ENCODE data around the gene MSH5.
"Not testable (repeated sequence)": the region's sequence is repeated elsewhere in the genome, so short reads cannot be mapped to it uniquely, and the experiment has no call there.

MSH5 gene

GRCh38 chr6:31739639-31740396 lies at the start of gene MSH5:
TSS of gene MSH5 (plus strand) at chr6:31740005. CDS start at chr6:31740467, 462 bp downstream.
- DNase-seq: peak; percentile 94

- DNase-seq: no peak
Observed at GRCh38 chr6:31690231-31691077, 49.4 kb upstream of the MSH5 start.

DNA sequence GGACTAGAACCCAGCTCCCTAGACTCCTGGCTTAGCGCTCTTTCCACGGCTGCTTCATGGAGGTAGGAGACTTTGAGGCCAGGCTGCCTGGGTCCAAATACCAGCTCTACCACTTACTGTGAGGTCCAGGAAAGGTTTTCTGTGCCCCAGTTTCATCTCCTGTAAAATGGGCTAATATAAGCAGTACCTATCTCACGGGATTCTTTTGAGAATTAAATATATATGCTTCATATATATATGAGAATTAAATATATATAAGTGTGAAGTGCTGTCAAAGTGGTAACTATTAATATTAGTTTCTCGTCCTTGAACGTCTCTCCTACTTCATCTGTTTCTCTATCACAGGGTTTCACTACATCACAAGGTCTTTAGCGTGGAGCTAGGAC lies 48.7 kb upstream of the MSH5 start:
- no peak for DNase-seq

DNA sequence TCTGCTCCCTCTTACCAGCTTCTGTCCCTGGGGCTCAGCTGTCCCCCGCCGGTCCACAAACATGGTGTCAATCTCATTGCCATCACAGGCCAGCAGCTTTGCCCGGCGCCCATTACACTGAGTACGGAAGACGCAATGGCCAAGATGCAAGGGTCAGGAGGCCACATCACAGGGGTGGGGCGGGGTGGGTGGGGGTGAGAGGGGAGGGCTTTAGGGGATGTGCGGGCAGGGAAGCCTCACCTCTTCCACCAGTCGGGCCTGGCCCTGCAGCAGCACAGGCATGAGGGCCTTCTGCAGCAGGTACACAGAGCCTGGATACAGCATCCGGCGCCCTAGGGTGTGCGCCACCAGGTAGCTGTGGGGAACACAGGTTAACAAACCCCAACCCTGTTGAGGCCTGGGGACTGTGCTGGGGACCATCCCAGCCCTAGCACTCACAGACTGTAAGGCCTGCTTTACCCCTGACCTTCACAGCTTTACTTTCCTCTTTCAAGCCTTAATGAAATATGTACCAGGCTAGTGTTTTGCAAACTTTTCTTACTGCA lies 48.2 kb upstream of the MSH5 start:
- no peak for DNase-seq

- no peak for DNase-seq
Observed at GRCh38 chr6:31692353-31692752, 47.5 kb upstream of the MSH5 start.

- DNase-seq: no peak
Observed at GRCh38 chr6:31692886-31693285, 46.9 kb upstream of the MSH5 start.

DNA sequence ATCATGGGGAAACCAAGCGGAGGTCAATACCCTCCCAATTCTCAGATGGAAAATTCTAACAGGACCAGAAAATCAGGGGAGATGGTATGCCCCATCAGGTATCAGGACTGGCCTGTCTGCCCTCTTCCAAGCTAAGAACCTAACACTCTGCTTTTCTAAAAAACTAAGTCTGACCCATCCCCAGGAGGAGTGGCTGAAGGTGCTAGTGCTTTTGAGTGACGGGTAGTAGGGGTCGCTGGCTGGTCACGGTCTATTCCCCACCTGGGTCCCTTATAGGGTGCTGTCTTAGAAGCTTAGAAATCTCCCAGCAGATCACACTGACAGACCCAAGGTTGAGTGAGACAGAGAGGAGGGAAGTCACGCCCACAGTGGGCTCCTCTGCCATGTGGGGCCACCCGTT lies 46.3 kb upstream of the MSH5 start:
- DNase-seq: no peak

DNA sequence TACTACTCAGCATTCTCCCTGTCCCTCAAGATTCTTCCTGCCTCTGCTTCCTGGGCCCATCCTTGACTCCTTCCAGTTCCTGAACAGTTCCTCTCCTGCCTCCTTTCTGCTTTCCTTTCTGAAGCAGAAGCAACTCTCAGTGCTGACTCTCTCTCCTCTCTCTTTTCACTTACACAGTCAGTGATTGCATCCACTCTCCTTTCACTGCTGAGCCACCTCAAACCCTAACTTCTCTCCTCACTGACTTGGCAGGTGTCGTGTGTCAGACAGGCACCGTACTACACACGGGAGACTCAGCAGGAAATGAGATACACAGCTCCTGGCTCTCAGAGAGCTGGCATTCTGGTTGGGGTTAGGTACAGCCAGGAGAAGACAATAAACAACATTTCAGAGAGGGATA lies 42.2 kb upstream of the MSH5 start:
- DNase-seq: no peak

DNA sequence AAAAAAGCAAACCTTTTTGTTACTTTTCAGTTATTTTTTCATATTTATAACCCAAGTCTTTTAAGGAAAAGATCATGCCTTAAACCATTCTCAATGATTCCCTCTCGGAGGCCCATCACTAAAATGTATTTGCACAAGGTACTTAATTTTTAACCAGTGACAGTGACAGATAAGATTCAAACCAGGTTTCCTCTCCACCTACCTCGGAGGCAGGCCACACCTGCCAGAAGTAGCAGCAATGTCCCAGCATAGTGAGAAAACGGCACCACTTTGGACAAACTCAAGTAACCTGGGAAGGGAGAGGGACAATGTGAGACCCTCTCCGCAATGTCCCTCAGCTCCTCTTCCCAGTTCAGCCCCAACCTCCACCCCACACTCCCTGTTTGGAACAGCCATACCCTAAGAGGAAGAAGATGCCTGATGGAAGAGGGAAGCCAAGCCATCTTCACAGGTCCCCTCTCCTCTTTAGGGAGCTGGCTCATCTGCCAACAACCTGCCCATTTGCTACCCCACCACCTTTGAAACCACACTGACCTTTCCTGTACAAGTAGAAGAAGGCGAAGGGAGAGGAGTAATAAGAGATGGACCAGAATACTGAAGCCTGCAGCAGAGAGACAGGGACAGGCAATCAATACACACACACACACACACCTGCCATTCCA lies 38.9 kb upstream of the MSH5 start:
- DNase-seq: no peak

GRCh38 chr6:31701666-31702404 lies 38.0 kb upstream of the MSH5 start:
- DNase-seq: no peak

DNA sequence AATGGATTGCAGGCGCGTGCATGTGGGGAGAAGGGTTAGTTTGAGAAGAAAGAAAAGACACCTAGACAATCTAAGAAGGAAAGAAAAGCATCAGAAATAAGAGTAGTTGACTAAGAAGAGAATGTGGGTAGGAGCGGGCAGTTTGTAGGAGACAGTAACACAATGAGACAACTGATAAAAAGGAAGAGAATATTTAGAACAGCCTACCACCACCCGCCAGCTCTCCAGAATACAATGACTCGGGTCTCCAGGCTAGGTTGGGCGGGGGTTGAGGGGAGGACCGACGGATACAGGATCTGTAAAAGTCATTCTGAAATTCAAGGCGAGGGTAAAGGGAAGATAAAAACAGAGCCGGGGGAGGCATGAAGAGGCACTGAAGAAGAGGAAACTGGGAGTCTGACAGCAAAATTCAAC lies 37.4 kb upstream of the MSH5 start:
- DNase-seq: no peak

GRCh38 chr6:31702819-31703716 lies 36.7 kb upstream of the MSH5 start, which contains the start of gene ABHD16A:
TSS of gene ABHD16A (minus strand) at chr6:31703324. CDS start at chr6:31703281, 43 bp downstream.
- peak; percentile 97 for DNase-seq

DNA sequence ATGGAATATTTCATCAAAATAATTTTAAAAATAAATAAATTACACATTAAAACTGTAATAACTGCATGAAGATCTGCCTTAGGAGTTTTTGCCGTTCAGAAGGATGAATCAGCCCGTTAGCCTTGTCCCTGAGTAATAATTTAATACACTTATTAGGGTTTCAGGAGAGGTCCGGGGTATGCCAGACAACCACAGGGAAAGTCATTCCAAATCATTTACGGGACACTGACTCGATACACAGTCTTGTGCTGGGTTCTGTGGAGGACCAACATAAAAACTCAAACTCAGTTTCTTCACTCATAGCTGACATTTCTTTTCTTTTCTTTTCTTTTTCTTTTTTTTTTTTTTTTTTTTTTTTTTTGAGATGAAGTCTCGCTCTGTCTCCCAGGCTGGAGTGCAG lies 33.9 kb upstream of the MSH5 start:
- no peak for DNase-seq

GRCh38 chr6:31706599-31706998 lies 33.2 kb upstream of the MSH5 start, which contains the start of gene LY6G6F:
TSS of gene LY6G6F (plus strand) at chr6:31706866. CDS start at chr6:31706907, 41 bp downstream.
- DNase-seq: no peak

DNA sequence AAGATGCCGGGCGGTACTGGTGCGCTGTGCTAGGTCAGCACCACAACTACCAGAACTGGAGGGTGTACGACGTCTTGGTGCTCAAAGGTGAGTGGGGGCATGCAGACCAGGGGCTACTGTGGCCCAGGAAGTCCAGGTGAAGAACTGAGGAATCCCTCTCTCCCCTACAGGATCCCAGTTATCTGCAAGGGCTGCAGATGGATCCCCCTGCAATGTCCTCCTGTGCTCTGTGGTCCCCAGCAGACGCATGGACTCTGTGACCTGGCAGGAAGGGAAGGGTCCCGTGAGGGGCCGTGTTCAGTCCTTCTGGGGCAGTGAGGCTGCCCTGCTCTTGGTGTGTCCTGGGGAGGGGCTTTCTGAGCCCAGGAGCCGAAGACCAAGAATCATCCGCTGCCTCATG lies 32.1 kb upstream of the MSH5 start:
- no peak for DNase-seq

DNA sequence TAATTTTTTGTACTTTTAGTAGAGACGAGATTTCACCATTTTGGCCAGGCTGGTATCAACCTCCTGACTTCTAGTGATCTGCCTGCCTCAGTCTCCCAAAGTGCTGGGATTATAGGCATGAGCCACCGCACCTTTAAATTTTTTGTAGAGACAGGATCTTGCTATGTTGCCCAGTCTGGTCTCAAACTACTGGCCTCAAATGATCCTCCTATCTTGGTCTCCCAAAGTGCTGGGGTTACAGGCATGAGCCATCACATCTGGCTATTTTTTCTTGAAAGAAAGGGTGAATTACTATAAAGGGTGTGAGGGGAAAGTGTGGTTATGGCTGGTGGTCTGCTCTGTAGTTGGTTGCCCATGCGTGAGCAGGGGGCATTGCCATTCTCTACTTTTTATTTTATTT lies 31.6 kb upstream of the MSH5 start:
- no peak for DNase-seq

DNA sequence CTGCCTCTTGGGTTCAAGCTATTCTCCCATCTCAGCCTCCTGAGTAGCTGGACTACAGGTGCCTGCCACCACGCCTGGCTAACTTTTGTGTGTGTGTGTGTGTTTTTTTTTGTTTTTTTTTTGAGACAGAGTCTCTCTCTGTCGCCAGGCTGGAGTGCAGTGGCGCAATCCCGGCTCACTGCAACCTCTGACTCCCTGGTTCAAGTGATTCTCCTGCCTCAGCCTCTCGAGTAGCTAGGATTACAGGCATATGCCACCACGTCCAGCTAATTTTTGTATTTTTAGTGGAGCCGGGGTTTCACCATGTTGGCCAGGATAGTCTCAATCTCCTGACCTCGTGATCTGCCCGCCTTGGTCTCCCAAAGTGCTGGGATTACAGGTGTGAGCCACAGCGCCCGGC lies 30.6 kb upstream of the MSH5 start:
- not testable (repeated sequence) for DNase-seq

DNA sequence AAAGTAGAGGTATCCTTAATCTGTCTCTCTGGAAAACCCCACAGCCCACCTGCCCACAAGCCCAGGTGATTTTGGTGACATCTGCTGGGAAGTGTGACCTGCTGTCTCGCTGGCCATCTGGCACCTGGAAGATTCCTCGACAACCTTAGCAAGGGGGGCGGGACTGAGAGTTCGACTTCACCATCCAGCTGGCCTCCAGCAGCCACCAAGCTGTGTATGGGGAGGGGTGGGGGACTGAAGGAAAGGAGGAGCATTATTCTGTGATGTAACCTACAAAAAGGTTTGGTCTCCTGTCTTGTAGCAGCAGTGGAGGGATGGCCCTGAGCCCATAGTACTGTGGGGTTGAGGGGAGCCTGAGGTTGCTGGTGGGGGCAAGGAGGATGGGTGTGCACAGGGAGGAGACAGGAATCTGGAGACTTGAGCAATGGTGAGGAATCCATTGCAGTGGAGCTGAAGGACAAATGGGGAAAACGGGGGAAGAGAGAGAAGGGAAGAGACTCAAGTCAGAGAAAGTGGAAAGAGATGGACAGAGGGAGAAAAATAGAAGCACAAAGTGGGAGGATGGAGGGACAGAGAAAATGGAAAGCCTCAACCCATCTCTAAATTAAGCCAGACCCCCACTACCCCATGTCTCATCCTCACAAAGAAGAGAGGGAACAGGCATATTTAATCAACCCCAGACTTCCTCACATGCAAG lies 29.1 kb upstream of the MSH5 start:
- no peak for DNase-seq

DNA sequence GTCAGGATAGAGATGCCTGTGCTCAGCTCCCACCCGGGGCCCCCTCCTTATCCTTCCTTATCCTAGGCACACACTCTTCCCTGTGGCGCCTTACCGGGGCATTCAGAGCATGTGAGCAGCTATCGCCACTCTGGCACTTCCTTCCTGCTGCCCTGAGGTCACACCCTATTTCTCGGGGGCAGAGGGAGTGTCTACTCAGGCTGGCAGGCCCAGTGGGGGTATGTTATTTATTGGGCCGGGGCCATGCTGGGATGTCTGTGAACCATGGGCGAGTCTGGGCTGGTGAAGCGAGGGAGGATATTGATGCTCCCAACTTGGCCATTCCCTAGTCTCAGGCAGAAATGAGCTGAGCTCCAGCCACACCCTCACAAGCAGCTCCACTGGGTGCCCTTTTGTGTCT lies 28.6 kb upstream of the MSH5 start:
- no peak for DNase-seq

- DNase-seq: no peak
Observed at GRCh38 chr6:31712296-31712695, 27.5 kb upstream of the MSH5 start.

GRCh38 chr6:31713465-31713864 lies 26.3 kb upstream of the MSH5 start:
- DNase-seq: no peak
